Measurements from ENCODE around the gene PIGC. TPM values are rescaled to one million over a fixed set of nuclear protein-coding genes. Genes with fewer than 3 reads are reported as not detected.

Gene PIGC
- total RNA-seq, result 10 to 100 TPM; 17.5 to 18.7 TPM

DNA sequence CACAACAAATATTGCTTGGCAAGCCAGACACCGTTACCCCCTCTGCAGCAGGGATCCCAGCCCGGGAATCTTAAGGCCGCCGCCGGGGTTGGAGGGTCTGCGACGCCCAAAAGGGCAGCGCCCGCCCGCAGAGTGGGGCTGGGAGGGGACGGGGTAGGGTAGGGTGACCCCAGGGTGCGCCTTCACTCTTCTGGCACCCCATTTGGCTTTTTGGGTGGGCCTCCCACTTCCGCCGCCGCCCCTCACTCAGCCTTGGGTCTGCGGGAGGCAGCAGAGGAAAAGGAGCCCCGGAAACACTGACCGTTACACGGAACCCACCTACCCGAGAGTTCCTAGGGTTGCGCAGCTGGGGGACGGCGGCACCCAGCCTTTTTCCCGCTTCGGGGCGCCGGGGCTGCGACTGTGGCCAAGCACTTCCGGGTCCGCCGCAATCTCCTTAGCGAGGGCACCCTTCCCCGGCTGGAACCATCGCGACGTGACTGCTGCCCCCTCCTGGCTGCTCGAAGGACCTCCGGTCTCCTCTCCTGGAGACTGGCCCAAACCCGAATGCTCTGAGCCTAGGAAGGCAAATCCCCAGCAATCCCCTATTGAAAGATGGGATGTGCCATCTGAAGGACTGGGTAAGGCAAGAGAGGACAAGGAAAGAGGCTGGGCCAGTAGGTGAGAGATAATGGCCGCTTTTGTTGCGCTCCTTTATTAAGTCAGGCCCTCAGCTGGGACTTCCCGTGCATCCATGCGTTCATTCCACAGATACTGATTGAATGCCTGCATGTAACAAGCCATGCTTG lies at the start of gene PIGC:
Gene PIGC, minus strand, starts transcription at position 404 of the 788 bp plus-strand sequence. CDS start 1,447 bp downstream, outside the sequence.
- CTCF ChIA-PET, result interaction anchor here (0.7 to 6.2 kb wide), 19 partner anchors 10 to 447 kb away, joined by 3 to 88 read pairs (median 4); no protein-coding TSS in a partner anchor
- no peaks in the 10 kb centered on the region for H3K27me3 Mint-ChIP-seq (ENCODE audit: low read depth)
- peaks cover 35% of the 10 kb centered on the region for H3K4me1 Mint-ChIP-seq (ENCODE audit: low read depth)
- intact Hi-C loops (cut with micrococcal nuclease), result loop anchor here (1.0 to 5.0 kb wide), 5 partner anchors 15 to 441 kb away; no protein-coding TSS in a partner anchor
- H3K4me3 Mint-ChIP-seq, result peak within 1 kb of the TSS; percentile 86
- peak; percentile 96 for DNase-seq
- peak within 1 kb of the TSS; percentile 86 for H3K27ac Mint-ChIP-seq
- peaks cover 17% of the 10 kb centered on the region for H3K36me3 Mint-ChIP-seq (ENCODE audit: low read depth)
- no peaks in the 10 kb centered on the region for H3K9me3 Mint-ChIP-seq

DNA sequence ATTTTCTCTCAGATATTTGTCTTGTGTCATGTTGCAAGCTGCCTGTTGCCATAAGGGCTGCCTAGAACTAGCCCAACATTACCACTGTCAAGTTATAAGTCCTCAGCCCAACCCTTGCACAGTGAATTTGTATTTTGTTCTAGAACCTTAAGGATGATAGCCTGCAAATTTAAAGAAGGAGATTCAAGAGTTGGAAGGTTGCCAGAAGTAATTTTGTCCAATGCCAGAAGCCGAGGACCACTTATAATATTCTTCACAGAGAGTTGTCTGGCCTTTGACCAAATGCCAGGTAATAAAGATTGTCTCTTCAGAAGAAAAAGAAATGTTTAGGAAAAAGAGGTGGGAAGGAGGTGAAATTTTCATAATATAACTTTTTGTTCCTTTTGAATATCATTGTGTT lies 48.6 kb upstream of the PIGC start:
- no peaks in the 10 kb centered on the region for H3K27me3 Mint-ChIP-seq (ENCODE audit: low read depth)
- no peak overlapping the region for H3K4me3 Mint-ChIP-seq
- H3K36me3 Mint-ChIP-seq (ENCODE audit: low read depth), result no peaks in the 10 kb centered on the region
- DNase-seq, result no peak
- peaks cover 6% of the 10 kb centered on the region for H3K4me1 Mint-ChIP-seq (ENCODE audit: low read depth)
- no peak overlapping the region for H3K27ac Mint-ChIP-seq
- H3K9me3 Mint-ChIP-seq, result no peaks in the 10 kb centered on the region
- CTCF ChIA-PET, result no interaction called here
- intact Hi-C loops (cut with micrococcal nuclease), result no loop called here

DNA sequence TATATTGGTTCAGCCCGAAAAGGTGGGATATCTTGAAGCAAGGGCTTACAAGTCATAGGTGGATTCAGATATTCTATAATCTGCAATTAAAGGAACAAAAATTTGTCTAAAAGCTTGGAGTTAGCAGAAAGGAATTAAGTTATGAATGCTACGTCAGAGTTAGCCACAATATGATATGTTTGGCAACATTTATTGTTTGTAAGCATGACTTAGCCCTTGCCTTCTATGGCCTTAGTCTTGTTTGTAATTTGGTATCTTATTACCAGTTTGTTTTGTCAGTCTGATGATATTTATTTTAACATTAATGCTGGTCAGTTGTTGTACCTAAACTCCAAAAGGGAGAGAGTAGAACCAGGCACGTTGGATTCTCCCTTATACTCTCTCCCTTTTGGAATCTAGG lies 46.0 kb upstream of the PIGC start:
- Mint-ChIP-seq H3K9me3 (no peaks in the 10 kb centered on the region), H3K27ac (no peak overlapping the region), H3K36me3 (ENCODE audit: low read depth) (no peaks in the 10 kb centered on the region), H3K4me3 (no peak overlapping the region), H3K4me1 (ENCODE audit: low read depth) (peaks cover 12% of the 10 kb centered on the region), H3K27me3 (ENCODE audit: low read depth) (no peaks in the 10 kb centered on the region)
- CTCF ChIA-PET, result no interaction called here
- intact Hi-C loops (cut with micrococcal nuclease), result no loop called here
- no peak for DNase-seq

DNA sequence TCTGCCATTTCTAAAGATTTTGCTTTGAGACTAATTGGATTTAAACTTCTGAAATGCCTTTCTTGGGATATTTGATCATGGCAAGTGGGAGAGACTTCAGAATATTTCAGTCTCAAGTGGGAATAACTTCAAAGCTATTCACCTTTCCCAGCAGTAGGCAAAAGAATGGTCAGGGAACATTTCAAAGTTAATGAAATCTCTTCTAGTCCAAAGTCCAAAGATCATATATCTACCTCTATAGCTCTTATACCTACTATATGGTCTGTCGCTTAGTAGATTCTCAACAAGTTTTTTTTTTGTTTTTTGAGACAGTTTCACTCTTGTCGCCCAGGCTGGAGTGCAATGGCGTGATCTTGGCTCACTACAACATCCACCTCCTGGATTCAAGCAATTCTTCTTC lies 44.5 kb upstream of the PIGC start:
- H3K36me3 Mint-ChIP-seq (ENCODE audit: low read depth), result no peaks in the 10 kb centered on the region
- CTCF ChIA-PET, result interaction anchor here (1.3 kb wide), 1 partner anchor 37 kb away, joined by 4 read pairs; no protein-coding TSS in a partner anchor
- no peak overlapping the region for H3K4me3 Mint-ChIP-seq

DNA sequence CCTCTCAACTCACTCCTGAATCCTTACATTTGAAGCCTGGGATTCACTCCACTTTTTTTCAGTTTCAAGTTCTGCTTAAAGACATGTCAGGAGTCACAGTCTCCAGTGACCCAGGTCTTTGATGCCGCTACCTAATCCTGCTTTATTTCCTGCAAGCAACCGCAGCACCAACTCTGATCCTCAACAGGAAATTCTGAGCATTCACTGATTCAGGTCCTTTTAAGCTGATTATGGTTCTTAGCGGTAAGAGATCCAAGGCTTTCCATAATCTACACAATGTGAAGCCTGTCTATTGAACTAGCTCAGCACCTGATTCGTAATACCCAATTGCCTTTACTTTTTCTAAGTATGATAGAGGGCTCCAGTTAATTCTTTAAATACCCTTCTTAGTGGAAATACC lies 43.7 kb upstream of the PIGC start:
- CTCF ChIA-PET, result interaction anchor here (1.0 kb wide), 1 partner anchor 240 kb away, joined by 3 read pairs; no protein-coding TSS in a partner anchor

More for the DNA sequence above, 44.5 kb upstream of the PIGC start:
- DNase-seq, result no peak
- intact Hi-C loops (cut with micrococcal nuclease), result no loop called here
- no peaks in the 10 kb centered on the region for H3K27me3 Mint-ChIP-seq (ENCODE audit: low read depth)
- H3K9me3 Mint-ChIP-seq, result no peaks in the 10 kb centered on the region
- H3K4me1 Mint-ChIP-seq (ENCODE audit: low read depth), result peaks cover 13% of the 10 kb centered on the region
- no peak overlapping the region for H3K27ac Mint-ChIP-seq

DNA sequence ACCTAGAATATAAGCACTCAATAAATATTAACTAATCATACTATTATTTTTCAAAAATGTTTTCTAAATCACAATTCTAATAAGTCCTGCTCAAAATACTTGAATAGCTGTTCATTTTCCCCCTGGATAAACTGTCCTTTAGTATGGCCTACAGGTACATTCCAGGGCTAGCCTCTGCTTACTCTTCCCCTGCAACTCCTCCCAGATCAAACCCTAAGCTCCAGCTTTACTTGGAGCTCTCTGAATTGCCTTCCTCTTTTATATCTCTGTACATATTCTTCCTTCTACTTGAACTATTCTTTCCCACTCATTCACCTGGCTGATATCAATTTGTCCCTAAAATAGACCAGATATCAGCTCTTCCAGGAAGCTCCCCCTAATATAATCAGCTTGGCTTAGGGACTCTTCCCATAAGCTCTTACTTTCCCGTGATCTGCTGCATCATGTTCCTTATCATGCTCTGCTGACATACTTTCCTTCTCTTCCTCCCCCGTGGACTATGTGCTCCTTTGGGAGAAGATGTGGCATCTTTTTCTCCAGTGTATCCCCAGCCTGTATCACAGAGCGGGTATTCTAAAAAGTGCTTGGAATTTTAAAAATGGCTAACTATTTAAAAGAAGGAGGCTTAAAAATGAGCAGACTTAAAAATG lies 43.1 kb upstream of the PIGC start:
- no peak overlapping the region for H3K27ac Mint-ChIP-seq

More for the DNA sequence above, 43.7 kb upstream of the PIGC start:
- Mint-ChIP-seq H3K27ac (no peak overlapping the region), H3K4me1 (ENCODE audit: low read depth) (peaks cover 13% of the 10 kb centered on the region), H3K36me3 (ENCODE audit: low read depth) (no peaks in the 10 kb centered on the region), H3K4me3 (no peak overlapping the region), H3K9me3 (no peaks in the 10 kb centered on the region), H3K27me3 (ENCODE audit: low read depth) (no peaks in the 10 kb centered on the region)
- DNase-seq, result no peak
- intact Hi-C loops (cut with micrococcal nuclease), result no loop called here

DNA sequence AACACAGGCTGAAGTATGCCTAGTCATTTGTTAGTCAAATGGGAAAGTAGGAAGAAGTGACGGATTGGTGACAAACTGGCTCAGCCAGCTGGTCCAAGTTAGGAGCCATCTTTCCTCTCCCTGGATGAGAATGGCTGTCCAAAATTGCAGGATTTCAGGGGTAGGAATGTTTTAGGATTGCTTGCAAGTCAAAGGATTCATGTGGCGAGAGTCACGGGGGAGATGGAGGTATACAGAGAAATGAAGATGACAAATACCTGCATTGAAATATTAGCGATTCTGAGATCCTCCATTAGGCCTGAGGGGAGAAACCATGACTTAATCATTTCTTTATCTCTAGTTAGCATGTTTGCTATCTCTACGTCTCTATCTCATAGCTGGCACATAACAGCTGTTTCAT lies 41.8 kb upstream of the PIGC start:
- H3K27ac Mint-ChIP-seq, result no peak overlapping the region
- CTCF ChIA-PET, result no interaction called here
- DNase-seq, result no peak
- no peak overlapping the region for H3K4me3 Mint-ChIP-seq
- H3K27me3 Mint-ChIP-seq (ENCODE audit: low read depth), result no peaks in the 10 kb centered on the region
- H3K36me3 Mint-ChIP-seq (ENCODE audit: low read depth), result no peaks in the 10 kb centered on the region
- H3K4me1 Mint-ChIP-seq (ENCODE audit: low read depth), result peaks cover 14% of the 10 kb centered on the region
- intact Hi-C loops (cut with micrococcal nuclease), result no loop called here
- no peaks in the 10 kb centered on the region for H3K9me3 Mint-ChIP-seq

More for the DNA sequence above, 43.1 kb upstream of the PIGC start:
- Mint-ChIP-seq H3K36me3 (ENCODE audit: low read depth) (no peaks in the 10 kb centered on the region), H3K27me3 (ENCODE audit: low read depth) (no peaks in the 10 kb centered on the region), H3K9me3 (no peaks in the 10 kb centered on the region), H3K4me3 (no peak overlapping the region), H3K4me1 (ENCODE audit: low read depth) (peaks cover 13% of the 10 kb centered on the region)
- intact Hi-C loops (cut with micrococcal nuclease), result no loop called here
- no peak for DNase-seq
- CTCF ChIA-PET, result interaction anchor here (1.0 kb wide), 1 partner anchor 241 kb away, joined by 3 read pairs; no protein-coding TSS in a partner anchor

DNA sequence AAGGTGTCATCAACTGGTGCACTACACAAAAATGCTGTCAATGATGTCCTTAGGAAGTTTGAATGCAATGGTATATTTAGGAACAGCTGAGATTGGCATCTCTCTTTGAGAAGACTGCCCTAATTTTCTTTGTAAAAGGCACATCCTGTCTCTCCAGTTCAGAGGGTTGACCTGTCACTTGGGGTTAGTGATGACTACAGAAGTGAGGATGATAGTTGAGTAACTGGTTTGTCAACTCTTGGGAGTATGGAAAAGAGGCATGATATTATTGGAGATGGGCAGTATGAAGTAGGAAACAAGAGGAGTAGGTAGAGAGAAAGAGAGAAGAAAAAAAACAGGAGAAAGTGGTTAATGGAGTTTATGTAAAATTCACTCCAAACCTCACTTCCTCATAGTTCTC lies 40.4 kb upstream of the PIGC start:
- H3K4me1 Mint-ChIP-seq (ENCODE audit: low read depth), result peaks cover 20% of the 10 kb centered on the region
- no peaks in the 10 kb centered on the region for H3K9me3 Mint-ChIP-seq
- no peaks in the 10 kb centered on the region for H3K27me3 Mint-ChIP-seq (ENCODE audit: low read depth)
- H3K36me3 Mint-ChIP-seq (ENCODE audit: low read depth), result no peaks in the 10 kb centered on the region
- no peak overlapping the region for H3K4me3 Mint-ChIP-seq
- CTCF ChIA-PET, result interaction anchor here (0.7 to 0.9 kb wide), 2 partner anchors 12 to 34 kb away, joined by 3 read pairs; no protein-coding TSS in a partner anchor
- H3K27ac Mint-ChIP-seq, result no peak overlapping the region
- intact Hi-C loops (cut with micrococcal nuclease), result no loop called here
- DNase-seq, result no peak

DNA sequence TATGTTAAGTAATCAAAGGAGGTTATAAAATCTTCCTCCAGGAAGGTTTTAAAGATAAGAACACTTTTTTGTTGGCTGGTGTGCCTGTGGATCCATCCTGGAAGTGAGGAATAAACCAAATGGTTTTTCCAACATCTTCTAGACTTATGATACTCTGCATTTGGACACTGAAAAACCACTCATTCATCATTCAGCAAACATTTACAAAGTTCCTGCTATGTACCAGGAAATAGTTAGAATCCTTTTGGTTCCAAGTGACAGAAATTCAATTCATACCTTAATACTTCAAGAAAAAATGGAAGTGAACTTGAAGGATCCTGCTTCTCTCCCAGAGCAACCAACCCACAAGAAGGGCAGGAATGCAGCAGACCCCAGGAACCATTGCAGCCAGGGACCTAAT lies 39.6 kb upstream of the PIGC start:
- Mint-ChIP-seq H3K27me3 (ENCODE audit: low read depth) (no peaks in the 10 kb centered on the region), H3K4me1 (ENCODE audit: low read depth) (peaks cover 20% of the 10 kb centered on the region), H3K27ac (no peak overlapping the region), H3K36me3 (ENCODE audit: low read depth) (no peaks in the 10 kb centered on the region), H3K4me3 (no peak overlapping the region), H3K9me3 (no peaks in the 10 kb centered on the region)
- DNase-seq, result no peak
- CTCF ChIA-PET, result no interaction called here
- intact Hi-C loops (cut with micrococcal nuclease), result no loop called here

DNA sequence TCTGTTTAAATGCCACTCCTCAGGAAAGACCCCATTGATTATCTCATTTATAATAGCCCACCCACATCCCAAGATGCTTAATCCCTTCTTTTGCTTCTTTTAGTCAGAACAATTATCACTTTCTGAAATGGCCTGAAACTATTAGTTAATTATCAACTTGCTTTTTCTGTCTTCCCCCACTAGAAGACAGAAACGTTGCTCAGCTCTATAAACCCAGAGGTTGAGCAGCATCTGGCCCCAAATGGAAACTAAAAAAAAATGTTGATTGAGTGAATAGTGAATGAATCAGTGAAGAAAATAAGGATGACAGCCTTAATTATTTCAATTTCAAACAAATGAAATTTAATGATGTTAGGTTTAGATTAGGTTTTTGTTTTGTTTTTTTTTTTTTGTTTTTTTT lies 38.2 kb upstream of the PIGC start:
- DNase-seq, result no peak
- H3K9me3 Mint-ChIP-seq, result no peaks in the 10 kb centered on the region
- H3K36me3 Mint-ChIP-seq (ENCODE audit: low read depth), result no peaks in the 10 kb centered on the region
- CTCF ChIA-PET, result no interaction called here
- no peak overlapping the region for H3K4me3 Mint-ChIP-seq
- no peaks in the 10 kb centered on the region for H3K27me3 Mint-ChIP-seq (ENCODE audit: low read depth)
- intact Hi-C loops (cut with micrococcal nuclease), result no loop called here
- H3K4me1 Mint-ChIP-seq (ENCODE audit: low read depth), result peaks cover 10% of the 10 kb centered on the region
- H3K27ac Mint-ChIP-seq, result no peak overlapping the region

DNA sequence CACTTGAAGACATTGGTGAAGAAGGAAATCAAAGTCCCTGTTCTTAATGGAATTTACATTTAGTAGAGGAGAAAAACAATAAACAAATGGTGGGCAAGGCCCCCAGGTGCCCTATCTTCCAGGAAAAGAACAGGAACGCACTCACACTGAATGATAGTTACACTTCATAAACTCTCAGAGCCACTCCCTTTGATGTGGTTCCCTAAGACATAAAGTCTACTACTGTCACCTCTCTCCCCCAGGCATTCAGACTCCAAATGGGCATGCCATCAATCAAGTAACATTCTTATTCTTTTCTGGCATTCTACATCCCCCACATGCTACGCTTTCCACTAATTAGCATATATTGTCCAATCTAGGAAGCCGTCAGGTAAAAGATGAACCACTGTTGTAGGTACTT lies 36.6 kb upstream of the PIGC start:
- Mint-ChIP-seq H3K4me1 (ENCODE audit: low read depth) (peaks cover 14% of the 10 kb centered on the region), H3K36me3 (ENCODE audit: low read depth) (no peaks in the 10 kb centered on the region), H3K9me3 (no peaks in the 10 kb centered on the region), H3K27ac (no peak overlapping the region), H3K27me3 (ENCODE audit: low read depth) (no peaks in the 10 kb centered on the region), H3K4me3 (no peak overlapping the region)
- intact Hi-C loops (cut with micrococcal nuclease), result no loop called here
- CTCF ChIA-PET, result interaction anchor here (0.8 kb wide), 1 partner anchor 30 kb away, joined by 4 read pairs; no protein-coding TSS in a partner anchor
- no peak for DNase-seq

DNA sequence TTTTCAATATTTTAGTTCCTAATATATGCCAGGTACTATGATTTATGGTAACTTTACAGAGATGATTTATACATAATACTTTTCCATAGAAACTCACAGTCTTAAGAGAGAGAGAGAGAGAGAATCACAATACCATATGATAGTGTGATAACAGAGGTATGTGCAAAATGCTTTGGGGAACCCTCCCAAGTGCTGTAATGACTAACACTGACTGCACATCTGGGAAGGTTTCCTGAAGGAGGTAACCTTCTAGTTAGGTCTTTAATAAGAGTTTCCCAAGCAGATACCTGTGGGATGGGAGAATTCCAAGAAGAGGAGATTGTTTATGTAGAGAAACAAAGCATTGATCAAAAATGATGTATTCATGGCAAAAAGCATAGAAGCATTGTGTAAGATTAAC lies 34.6 kb upstream of the PIGC start:
- intact Hi-C loops (cut with micrococcal nuclease), result no loop called here
- CTCF ChIA-PET, result no interaction called here
- H3K4me3 Mint-ChIP-seq, result no peak overlapping the region
- no peaks in the 10 kb centered on the region for H3K9me3 Mint-ChIP-seq
- H3K27me3 Mint-ChIP-seq (ENCODE audit: low read depth), result no peaks in the 10 kb centered on the region
- no peak for DNase-seq
- H3K4me1 Mint-ChIP-seq (ENCODE audit: low read depth), result peaks cover 16% of the 10 kb centered on the region
- H3K27ac Mint-ChIP-seq, result no peak overlapping the region
- H3K36me3 Mint-ChIP-seq (ENCODE audit: low read depth), result no peaks in the 10 kb centered on the region
